A172 (cell line): Measurements from ENCODE around the gene OVAAL. TPM values are rescaled to one million over a fixed set of nuclear protein-coding genes. Genes with fewer than 3 reads are reported as not detected.
A peak's percentile ranks its signal among the peaks of the same experiment; 100 is the strongest.

Source experiments
- DNase-seq: peaks from one replicate; pipeline ENCODE4 v3.0.0-alpha.2; 2015; ENCODE audit warnings: low spot score
- total RNA-seq: library from RNA; depleted of rRNA; stranded (reverse); fragments of >200 nt; shearing (Covaris generic); gene quantifications from 2 replicates; pipeline ENCODE4 v1.2.3, GENCODE V29; 2014

The OVAAL gene
- total RNA-seq, 1 experiment from 2014 or later = not detected

- peak; percentile 12 for DNase-seq
Measured at GRCh38 chr1:180571060-180571831, 12.5 kb downstream of the OVAAL start.

GRCh38 chr1:180571832-180572636, 13.3 kb downstream of the OVAAL start:
- peak; percentile 29 for DNase-seq

GRCh38 chr1:180572760-180573159, 14.0 kb downstream of the OVAAL start:
- no peak for DNase-seq

GRCh38 chr1:180574031-180574713, 15.4 kb downstream of the OVAAL start:
- no peak for DNase-seq

- no peak for DNase-seq
Measured at GRCh38 chr1:180577361-180577760, 18.6 kb downstream of the OVAAL start.

GRCh38 chr1:180579961-180580611, 21.3 kb downstream of the OVAAL start:
- DNase-seq = peak; percentile 43

GRCh38 chr1:180581635-180582039, 22.9 kb downstream of the OVAAL start:
- DNase-seq = no peak

- DNase-seq = no peak
Measured at GRCh38 chr1:180584869-180585268, 26.1 kb downstream of the OVAAL start.

- no peak for DNase-seq
Measured at GRCh38 chr1:180585994-180586359, 27.2 kb downstream of the OVAAL start.

GRCh38 chr1:180586671-180587155, 27.9 kb downstream of the OVAAL start:
- DNase-seq = peak; percentile 49

- no peak for DNase-seq
Measured at GRCh38 chr1:180588121-180588520, 29.4 kb downstream of the OVAAL start.

- no peak for DNase-seq
Measured at GRCh38 chr1:180590889-180591288, 32.1 kb downstream of the OVAAL start.

GRCh38 chr1:180593382-180593781, 34.6 kb downstream of the OVAAL start:
- no peak for DNase-seq

- DNase-seq = peak; percentile 38
Measured at GRCh38 chr1:180594723-180595122, 36.0 kb downstream of the OVAAL start.

- no peak for DNase-seq
Measured at GRCh38 chr1:180595966-180596365, 37.2 kb downstream of the OVAAL start.

GRCh38 chr1:180597520-180597919, 38.8 kb downstream of the OVAAL start:
- no peak for DNase-seq

- DNase-seq = no peak
Measured at GRCh38 chr1:180598333-180598974, 39.7 kb downstream of the OVAAL start.

GRCh38 chr1:180600343-180600742, 41.6 kb downstream of the OVAAL start:
- DNase-seq = no peak

- no peak for DNase-seq
Measured at GRCh38 chr1:180601512-180601911, 42.7 kb downstream of the OVAAL start.

- no peak for DNase-seq
Measured at GRCh38 chr1:180603223-180603849, 44.6 kb downstream of the OVAAL start.

GRCh38 chr1:180603850-180604226, 45.1 kb downstream of the OVAAL start:
- DNase-seq = no peak
